GM12891 (cell line): ENCODE data around the gene CD200.

ENCODE experiments used
- POLR2A ChIP-seq: IDR thresholded peaks from 2 replicates; pipeline ENCODE4 v1.6.1; 2011; ENCODE audit warnings: low read depth, low read length, control low read depth
- POLR2AphosphoS5 ChIP-seq: IDR thresholded peaks from 2 replicates; pipeline ENCODE4 v1.6.1; 2011; ENCODE audit warnings: low read depth, low read length, control low read depth
- TAF1 ChIP-seq: IDR thresholded peaks from 2 replicates; pipeline ENCODE4 v1.6.1; 2011; ENCODE audit warnings: low read depth, low read length, control low read depth

GRCh38 chr3:112395181-112395895, 62.4 kb downstream of the CD200 start:
- TF ChIP-seq POLR2A (no peak), POLR2AphosphoS5 (no peak), TAF1 (no peak)
